GM12892 (cell line): ENCODE measurements around the gene TRIM8.

Source experiments
- DNase-seq: peaks from one replicate; pipeline ENCODE4 v3.0.0; 2011; ENCODE audit not compliant: insufficient read length
- FAIRE-seq: peaks from 2 replicates; lab custom pipeline; 2011; peaks lifted over from hg19 to GRCh38; lab: Jason Lieb, UNC
- POLR2A ChIP-seq: IDR thresholded peaks from 2 replicates; pipeline ENCODE4 v1.6.1; 2011; ENCODE audit warnings: low read depth, low read length, control low read depth
- POLR2AphosphoS5 ChIP-seq: IDR thresholded peaks from 2 replicates; pipeline ENCODE4 v1.6.1; 2011; ENCODE audit warnings: low read depth, low read length, control low read depth
- TAF1 ChIP-seq: IDR thresholded peaks from 2 replicates; pipeline ENCODE4 v1.6.1; 2011; ENCODE audit warnings: low read depth, mild to moderate bottlenecking, control low read depth, low read length, borderline replicate concordance

TRIM8 gene

GRCh38 chr10:102648269-102648888 is 4.1 kb downstream of the TRIM8 start:
- no peak for DNase-seq
- TF ChIP-seq POLR2A, result no peak
- TF ChIP-seq TAF1, result no peak
- TF ChIP-seq POLR2AphosphoS5, result no peak
- no peak for FAIRE-seq

GRCh38 chr10:102648889-102649796 is 4.9 kb downstream of the TRIM8 start:
- peak; percentile 33 for FAIRE-seq
- DNase-seq, result no peak
- TF ChIP-seq POLR2A (no peak), TAF1 (no peak), POLR2AphosphoS5 (no peak)

GRCh38 chr10:102649797-102650654 is 5.7 kb downstream of the TRIM8 start:
- FAIRE-seq, result no peak
- no peak for DNase-seq
- no peak for TF ChIP-seq POLR2AphosphoS5
- TF ChIP-seq TAF1, result no peak
- no peak for TF ChIP-seq POLR2A

- no peak for FAIRE-seq
These were observed 6.6 kb downstream of the TRIM8 start for GRCh38 chr10:102650655-102651454.

GRCh38 chr10:102651455-102652169 is 7.3 kb downstream of the TRIM8 start:
- DNase-seq (no peak), FAIRE-seq (peak; percentile 84)
- TF ChIP-seq POLR2A, result no peak
- TF ChIP-seq POLR2AphosphoS5, result 0 out of 2 replicates have a peak, but pooled peaks have one; percentile 27
- no peak for TF ChIP-seq TAF1

More at GRCh38 chr10:102650655-102651454, 6.6 kb downstream of the TRIM8 start:
- DNase-seq, result no peak
- TF ChIP-seq POLR2AphosphoS5, result no peak
- no peak for TF ChIP-seq TAF1
- no peak for TF ChIP-seq POLR2A

GRCh38 chr10:102652170-102652916 is 8.1 kb downstream of the TRIM8 start:
- DNase-seq, result no peak
- TF ChIP-seq TAF1, result no peak
- TF ChIP-seq POLR2AphosphoS5, result no peak
- TF ChIP-seq POLR2A, result no peak

GRCh38 chr10:102653060-102653459 is 8.8 kb downstream of the TRIM8 start:
- peak; percentile 40 for FAIRE-seq
- no peak for TF ChIP-seq TAF1
- TF ChIP-seq POLR2AphosphoS5, result no peak
- TF ChIP-seq POLR2A, result no peak

More at GRCh38 chr10:102652170-102652916, 8.1 kb downstream of the TRIM8 start:
- no peak for FAIRE-seq

GRCh38 chr10:102654566-102654965 is 10.3 kb downstream of the TRIM8 start:
- FAIRE-seq (no peak), DNase-seq (no peak)
- TF ChIP-seq POLR2AphosphoS5 (no peak), POLR2A (no peak), TAF1 (no peak)

More at GRCh38 chr10:102653060-102653459, 8.8 kb downstream of the TRIM8 start:
- DNase-seq, result no peak

- FAIRE-seq (no peak), DNase-seq (no peak)
- TF ChIP-seq POLR2AphosphoS5, result no peak
- TF ChIP-seq POLR2A, result no peak
- no peak for TF ChIP-seq TAF1
These were observed 10.7 kb downstream of the TRIM8 start for GRCh38 chr10:102654969-102655368.
